ENCODE measurements around the gene FLNA.
A peak's percentile ranks its signal among the peaks of the same experiment; 100 is the strongest.

DNA sequence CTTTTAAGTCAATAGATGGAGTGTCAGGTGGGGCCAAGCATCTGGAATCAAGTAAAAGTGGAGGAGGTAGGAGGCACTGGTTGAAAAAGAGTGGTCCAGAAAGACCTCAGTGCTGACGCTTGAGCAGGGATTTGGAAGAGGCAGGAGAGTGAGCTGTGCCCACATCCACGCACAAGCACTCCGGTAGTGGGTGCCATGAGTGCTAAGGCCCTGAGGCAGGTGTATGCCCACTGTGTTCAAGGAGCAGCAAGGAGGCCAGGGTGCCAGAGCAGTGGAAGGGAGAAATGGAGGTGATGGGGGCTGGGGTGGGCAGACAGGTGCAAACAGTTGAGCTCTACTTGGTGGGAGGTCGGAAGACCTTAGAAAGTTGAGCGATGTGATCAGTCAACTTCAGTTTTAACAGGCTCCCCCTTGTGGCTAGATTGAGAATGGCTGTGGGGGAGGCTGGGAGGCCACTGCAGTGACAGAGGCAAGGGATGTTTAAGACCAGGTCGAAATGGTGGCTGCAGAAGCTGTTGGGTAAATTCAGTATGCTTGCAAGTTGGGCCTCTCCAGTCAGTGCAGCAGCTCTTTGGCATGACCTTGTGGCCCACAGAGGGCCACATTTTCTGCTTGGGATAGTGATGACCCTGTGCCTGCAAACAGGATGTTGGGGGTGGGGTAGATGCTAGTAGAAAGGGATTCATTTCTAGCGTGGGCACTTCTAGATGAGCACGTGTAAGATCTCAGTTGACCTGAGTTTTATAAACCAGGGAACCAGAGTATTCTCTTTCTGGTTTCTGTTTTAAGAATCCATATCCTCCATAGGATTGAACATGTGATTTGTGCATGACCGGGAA, 66.1 kb downstream of the FLNA start:
- TF ChIP-seq, protein P1, sequence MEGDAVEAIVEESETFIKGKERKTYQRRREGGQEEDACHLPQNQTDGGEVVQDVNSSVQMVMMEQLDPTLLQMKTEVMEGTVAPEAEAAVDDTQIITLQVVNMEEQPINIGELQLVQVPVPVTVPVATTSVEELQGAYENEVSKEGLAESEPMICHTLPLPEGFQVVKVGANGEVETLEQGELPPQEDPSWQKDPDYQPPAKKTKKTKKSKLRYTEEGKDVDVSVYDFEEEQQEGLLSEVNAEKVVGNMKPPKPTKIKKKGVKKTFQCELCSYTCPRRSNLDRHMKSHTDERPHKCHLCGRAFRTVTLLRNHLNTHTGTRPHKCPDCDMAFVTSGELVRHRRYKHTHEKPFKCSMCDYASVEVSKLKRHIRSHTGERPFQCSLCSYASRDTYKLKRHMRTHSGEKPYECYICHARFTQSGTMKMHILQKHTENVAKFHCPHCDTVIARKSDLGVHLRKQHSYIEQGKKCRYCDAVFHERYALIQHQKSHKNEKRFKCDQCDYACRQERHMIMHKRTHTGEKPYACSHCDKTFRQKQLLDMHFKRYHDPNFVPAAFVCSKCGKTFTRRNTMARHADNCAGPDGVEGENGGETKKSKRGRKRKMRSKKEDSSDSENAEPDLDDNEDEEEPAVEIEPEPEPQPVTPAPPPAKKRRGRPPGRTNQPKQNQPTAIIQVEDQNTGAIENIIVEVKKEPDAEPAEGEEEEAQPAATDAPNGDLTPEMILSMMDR (conservative IDR thresholded peaks at IDR 0.05) = peak; percentile 78
- TF ChIP-seq ZFX (IDR thresholded peaks at IDR 0.05) = no peak
